Hematopoietic multipotent progenitor cell treated with erythropoietin and hydrocortisone succinate and interleukin-3 and kit ligand, for 6 days (in vitro differentiated cells): ENCODE measurements around the gene IDH3B.
"Not testable (repeated sequence)": the region's sequence is repeated elsewhere in the genome, so short reads cannot be mapped to it uniquely, and the experiment has no call there.

Source experiments
- DNase-seq: peaks from one replicate; pipeline ENCODE4 v3.0.0-alpha.2; 2015

Gene IDH3B

DNA sequence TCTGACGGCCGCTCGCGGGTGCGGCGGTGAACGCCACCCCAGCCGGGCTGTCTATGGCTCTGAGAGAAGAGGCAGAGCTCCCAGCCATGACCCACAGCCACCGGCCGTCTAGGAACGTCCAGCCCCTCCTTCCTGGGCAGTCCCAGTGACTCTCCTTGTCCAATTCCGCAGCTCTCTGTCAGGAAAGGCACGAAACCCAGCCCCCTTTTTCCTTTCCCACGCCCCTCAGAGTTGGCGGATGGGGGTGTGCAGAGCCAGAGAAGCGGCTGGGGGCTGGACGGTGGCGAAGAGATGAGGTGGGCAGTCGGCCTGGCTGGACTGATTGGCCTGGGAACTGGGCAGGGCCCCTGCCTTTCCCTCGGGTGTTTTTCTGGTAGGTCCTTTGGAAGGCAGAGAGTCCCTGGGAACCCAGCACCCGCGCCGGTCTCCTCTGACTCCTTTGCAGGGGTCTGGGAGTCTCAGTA, 30.0 kb upstream of the IDH3B start:
- DNase-seq, result no peak

DNA sequence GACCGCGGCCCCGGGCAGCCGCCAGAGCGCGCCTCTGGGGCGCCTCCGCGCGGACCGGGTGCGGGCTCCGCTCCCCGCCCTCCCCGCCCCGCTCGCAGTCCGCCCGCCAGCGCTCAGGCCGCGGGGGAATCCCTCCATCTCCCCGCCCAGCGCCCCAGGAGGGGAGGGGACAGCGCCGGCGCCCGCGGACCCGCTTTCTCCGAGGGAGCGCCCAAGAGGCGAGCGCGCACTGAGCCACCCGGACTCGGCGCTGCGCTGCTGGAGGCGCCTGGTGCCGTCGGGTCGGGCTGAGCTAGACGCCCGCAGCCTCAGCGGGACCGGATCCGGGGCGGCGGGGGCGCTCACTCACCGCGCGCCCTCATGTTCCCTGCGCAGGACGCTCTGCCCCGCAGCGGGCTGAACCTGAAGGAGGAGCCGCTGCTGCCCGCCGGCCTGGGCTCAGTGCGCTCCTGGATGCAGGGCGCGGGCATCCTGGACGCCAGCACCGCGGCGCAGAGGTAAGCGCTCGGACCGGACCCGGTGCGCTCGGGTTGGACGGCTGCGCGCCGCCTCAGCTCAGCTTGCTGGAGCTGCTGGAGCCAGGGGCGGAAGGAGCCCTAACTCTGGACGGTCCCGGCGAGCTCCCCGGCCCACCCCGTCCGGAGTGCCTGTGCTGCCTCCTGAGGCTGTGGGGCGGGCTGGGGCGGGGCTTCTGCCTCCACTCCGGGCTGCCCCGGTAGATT, 29.4 kb upstream of the IDH3B start:
- no peak for DNase-seq

DNA sequence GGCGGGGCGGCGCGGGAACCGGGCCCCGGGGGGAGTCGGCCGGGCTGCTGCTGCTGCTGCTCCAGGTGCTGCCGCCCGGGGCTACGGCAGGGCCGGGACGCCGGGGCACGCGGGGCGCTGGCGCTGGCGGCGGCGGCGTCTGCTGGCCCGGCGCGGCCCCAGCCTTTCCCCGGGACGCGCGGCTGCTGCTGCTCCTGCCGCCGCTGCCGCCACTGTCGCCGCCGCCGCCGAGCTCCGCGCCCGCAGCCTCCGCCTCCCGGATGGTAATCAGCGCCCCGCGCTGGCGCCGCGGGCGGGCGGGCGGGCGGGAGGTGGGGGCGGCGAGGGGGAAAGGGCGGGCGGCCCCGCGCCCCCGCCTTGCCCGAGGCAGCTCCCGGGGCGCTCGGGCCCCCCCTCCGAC, 28.9 kb upstream of the IDH3B start:
- DNase-seq, result no peak

DNA sequence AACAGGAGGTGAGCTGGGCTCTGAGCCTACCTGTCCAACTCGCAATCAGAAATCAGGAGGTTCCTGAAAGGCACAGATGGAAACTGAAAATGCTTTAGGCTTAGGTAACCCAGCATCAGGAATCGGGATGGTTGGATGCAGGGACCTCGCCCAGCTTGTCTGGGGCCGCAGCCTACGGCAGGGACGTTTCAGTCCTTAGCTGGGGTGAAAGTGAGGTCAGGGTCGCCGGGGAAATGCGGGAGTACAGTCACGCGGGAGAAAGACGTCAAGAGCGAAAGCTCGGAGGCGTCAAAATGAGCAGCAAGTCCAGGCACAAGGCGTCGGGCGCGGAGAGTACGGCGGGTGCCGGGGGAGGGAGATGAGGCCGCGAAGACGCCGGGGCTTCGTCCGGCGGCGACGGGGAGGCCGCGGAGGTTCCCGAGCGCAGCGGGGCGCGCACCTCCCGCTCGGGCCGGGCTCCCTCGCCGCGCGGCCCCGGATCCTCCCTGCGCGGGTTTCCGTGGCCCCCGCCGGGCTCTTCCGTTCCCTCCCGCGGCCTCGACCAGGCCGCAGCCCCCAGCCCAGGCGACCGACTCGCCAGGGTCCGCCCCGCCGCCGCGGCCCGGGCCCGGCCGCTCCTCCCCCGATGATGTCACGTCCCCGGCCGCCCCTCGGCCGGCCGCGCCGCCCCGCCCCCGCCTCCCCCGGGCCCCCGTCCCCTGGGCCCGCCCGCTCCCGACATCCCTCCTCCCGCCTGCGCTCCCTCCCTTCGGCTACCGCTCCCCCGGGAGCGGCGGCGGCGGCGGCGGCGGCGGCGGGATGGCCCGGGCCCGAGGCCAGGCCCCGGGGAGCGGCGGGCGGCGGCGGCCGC, 28.2 kb upstream of the IDH3B start, which contains the start of gene EBF4:
EBF4 (plus strand) TSS at position 745 of the 850 bp plus-strand sequence. CDS start 866 bp downstream, outside the sequence.
- no peak for DNase-seq

DNA sequence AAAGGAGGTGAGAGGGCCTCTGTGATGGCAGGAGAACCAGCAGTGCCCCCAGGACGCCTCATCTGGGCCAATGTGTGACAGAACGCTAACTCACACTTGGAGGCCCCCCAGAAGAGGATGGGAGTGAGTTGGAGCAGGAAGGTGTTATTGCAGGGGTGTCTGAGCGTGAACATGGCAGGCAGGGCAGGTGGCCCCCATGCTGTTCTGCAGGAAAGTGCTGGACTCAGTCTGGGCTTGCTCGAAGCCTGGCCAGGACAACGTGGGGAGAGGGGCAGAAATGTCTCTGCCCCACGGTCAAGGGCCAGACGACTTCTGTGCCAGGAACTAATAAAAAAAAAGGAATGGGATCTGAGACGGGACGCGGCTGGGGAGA, 27.6 kb upstream of the IDH3B start:
- no peak for DNase-seq

DNA sequence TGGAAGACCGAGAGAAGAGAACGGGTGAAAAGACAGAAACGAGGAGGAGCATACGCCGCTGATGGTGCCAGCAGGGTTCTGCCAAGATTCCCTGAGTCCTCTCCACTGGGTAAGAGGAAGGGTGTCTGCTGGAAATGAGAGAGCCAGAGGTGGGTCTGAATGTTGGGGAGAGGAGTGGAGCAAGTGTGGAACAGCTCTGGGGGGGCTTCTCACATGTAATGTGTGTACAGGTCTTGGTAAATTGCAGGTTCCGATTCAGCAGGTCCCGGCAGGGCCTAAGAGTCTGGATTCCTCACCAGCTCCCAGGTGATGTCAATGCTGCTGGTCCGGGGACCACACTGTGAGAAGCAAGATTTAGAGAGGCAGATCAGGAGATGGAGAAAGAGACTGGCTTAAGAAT, 27.1 kb upstream of the IDH3B start:
- no peak for DNase-seq

DNA sequence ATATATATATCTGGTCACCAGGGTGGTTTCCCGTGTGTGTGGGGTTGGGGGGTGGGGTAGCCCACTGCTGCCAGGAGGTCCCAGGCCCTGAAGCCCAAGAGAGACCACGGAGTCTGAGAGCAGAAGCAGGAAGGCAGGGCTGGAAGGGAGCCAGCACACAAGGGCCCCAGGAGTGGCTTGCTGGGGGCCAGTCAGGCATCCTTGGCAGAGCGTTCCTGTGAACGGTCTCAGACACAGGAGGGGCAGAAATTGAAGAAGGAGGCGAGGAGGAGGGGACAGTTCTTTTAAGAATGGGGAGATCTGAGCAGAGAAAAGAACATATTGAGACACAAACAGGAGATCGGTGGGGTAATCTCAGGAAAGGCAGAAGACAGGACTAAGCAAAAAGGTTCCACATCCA, 26.7 kb upstream of the IDH3B start:
- DNase-seq, result no peak

DNA sequence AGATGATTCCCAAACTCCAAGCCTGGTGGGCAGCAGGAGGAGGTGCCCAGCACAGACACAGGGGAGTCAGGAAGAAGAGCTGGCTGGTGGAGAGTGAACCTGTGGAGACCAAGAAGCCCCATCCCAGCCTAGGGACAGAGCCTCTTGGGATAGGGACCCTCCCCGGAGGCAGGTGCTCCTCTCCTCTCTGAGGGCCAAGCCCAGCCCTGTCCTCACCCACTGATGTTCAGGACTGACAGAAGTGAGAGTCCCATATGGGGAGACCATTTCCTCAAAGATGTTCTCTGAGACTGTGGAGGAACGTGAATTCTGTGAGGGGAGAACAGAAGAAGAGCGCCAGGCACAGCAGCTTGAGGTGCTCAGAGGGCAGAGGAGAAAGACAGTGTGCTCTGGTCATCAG, 26.2 kb upstream of the IDH3B start:
- DNase-seq, result no peak

DNA sequence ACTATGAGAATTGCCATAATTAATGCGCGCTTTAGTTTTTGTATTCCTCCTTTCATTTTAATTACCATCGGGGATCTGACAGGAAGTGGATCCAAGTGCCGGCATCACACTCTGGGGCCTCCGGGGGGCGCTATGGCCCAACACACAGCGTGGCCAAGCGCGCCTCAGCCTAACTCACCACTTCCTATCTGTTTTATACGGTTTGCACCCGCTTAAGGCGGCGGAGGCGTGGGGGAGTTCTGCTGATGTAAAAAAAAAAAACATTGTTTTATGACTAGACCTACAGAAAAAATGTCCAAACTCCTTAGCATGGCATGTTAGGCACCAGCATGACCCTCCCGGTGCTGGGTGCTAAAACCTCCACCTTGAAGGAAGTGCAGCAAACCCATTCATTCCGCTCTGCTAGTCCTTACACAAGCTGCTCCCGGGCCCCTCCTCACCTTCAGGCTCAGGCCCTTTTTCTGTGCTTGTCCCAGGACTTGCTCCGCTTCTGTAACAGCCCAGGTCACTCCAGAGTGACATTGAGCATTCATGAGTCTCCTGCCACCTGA, 24.1 kb upstream of the IDH3B start:
- peak; percentile 91 for DNase-seq

DNA sequence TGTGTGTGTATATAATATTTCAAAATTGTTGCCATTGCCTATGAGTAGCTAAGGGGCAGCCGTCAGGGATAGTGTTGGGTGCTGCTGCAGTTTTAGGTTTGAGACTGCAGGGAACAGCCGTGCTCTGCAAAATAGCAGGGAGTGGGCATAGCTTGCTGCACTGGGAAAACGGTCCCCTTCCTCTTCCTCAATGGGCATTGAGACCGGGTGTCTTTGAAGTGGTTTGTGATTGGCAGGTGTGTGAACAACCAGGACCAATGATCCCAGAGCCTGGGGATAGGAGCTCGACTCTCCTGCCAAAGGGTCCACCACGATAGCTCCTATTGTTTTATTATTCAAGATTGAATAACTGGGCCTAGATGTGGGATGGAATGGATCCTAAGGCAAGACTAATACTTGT, 23.5 kb upstream of the IDH3B start:
- DNase-seq, result no peak

DNA sequence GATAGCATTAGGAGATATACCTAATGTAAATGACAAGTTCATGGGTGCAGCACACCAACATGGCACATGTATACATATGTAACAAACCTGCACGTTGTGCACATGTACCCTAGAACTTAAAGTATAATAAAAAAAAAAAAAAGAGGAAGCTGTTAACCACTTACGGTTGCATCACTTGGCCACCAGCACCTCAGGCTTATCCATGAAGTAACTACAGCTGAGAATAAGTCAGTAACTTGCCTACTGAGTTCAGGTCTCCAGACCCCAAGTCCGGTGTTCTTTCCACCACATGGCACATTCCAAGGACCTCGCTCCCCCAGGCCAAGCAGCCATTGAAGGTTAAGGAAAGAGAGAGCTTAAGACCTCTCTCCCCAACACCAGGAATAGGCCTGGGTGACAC, 20.8 kb upstream of the IDH3B start:
- peak; percentile 68 for DNase-seq

DNA sequence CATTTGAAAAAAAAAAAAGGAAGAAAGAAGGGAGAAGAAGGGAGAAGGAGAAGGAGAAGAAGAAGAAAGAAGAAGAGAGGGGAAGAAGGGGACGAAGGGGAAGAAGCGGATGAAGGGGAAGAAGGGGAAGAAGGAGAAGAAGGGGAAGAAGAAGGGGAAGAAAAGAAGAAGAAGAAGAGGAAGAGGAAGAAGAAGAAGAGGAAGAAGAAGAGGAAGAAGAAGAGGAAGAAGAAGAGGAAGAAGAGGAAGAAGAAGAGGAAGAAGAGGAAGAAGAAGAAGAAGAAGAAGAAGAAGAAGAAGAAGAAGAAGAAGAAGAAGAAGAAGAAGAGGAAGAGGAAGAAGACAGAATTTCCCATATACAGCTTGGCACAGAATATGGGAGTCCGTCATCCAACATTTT, 18.0 kb upstream of the IDH3B start:
- not testable (repeated sequence) for DNase-seq

DNA sequence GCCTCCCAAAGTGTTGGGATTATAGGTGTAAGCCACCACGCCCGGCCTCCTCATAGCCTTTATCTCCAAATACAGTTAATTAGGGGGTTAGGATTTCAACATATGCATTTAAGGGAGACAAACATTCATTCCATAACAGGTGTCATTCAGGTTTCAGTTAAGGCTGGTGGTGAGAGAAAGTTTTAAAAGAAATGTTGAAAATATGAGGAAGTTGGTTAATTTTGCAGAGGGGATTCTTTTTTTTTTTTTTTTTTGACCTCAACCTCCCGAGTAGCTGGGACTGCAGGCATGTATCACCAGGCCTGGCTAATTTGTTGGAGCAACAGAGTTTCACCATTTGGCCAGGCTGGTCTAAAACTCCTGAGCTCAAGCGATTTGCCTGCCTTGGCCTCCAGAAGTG, 16.0 kb upstream of the IDH3B start:
- no peak for DNase-seq

DNA sequence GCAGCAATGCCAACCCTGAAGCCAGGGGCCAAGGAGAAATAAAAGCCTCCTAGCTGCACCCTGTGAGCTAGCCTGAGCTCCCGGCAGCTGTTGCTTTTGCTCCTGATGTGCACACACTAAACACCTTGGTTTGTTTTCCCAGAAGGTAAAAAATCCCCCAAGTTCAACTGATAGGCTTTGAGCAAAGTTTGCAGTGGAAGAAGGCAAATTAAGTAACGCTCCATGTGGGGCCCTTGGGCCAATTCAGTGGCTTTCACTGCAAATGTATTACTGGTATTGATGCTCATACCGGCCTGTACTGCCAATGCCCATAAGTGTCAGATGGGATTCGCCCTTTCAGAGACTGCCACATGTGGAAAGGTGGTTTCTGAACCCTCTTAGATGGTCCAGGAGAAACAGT, 9.4 kb upstream of the IDH3B start:
- no peak for DNase-seq

DNA sequence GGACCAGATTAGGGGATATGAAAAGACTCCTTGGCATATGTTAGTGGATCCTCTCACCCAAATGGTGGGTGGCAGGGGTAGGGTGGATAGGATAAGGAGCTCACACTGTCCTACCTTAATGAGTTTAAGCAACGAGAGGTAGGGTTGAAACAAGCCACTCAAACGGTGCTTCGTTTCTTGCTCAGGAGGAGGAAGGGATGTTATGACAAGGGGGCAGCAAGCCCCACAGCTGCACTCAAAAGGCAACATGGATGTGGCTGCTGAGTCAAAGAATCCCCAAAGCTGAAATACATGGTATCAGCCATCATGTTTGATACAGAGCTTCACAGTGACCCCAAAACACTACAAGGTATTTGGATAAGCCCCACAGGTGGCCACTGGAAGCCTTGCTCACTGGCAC, 8.4 kb upstream of the IDH3B start:
- no peak for DNase-seq

DNA sequence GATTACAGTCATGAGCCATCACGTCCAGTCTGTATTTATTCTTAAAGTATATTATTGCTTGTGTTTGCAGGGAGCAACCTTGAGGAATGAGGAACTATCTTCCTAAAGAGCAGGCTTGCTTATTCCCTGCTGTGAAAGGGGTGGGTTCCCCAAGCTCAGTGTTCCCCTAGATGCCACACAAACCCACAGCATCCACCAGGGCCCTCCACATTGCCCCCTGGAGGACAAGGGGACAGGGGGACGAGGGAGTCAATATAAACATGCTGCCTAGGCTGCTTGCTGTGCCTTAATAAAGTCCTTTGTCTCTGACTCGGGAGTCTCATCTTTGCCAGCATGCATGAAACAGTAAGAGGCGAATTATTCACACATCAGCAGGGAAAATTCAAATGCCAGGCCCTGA, 8.0 kb upstream of the IDH3B start:
- peak; percentile 61 for DNase-seq

DNA sequence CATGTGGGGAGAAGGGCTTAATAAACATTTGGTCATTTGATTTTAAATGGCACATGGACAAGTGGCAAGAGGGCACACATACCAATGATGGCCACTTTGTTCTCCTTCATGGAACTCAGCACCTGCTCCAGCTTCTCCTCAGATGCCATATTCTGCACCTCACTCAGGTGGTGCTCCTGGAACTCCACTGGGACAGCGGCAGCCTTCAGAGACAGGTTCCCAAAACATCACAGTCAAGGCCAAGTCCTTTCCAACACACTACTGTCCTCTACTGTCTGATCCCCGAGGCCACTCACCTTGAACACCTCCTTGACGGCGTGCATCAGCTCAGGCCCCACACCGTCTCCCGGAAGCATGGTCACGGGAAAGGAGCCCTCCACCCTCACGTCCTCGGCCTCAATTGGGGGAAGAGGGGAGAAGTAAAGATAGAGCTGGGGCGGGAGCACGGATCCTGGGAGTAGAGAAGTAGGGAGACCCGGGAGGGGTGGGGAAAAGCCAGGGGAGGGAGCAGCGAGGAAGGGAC, 591 bp downstream of the IDH3B start:
- no peak for DNase-seq

DNA sequence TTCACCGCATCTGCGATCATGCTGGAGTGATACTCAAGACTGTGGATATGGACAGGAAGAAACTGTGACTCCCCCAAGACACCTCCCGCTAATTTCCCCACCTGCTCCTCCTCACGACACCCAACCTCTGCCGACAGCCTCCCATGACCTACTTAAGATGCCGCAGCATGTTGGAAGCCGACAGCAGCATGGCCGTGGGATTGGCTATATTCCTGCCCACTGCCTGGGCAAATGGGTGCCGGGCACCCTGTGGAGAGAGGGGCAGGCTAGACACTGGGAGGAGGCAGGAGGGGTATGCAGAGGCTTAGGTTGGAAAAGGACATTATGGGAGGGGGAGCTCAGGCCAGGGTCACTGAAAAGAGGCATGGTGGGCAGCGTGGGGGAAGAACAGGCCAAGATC, 4.5 kb downstream of the IDH3B start:
- DNase-seq, result no peak

DNA sequence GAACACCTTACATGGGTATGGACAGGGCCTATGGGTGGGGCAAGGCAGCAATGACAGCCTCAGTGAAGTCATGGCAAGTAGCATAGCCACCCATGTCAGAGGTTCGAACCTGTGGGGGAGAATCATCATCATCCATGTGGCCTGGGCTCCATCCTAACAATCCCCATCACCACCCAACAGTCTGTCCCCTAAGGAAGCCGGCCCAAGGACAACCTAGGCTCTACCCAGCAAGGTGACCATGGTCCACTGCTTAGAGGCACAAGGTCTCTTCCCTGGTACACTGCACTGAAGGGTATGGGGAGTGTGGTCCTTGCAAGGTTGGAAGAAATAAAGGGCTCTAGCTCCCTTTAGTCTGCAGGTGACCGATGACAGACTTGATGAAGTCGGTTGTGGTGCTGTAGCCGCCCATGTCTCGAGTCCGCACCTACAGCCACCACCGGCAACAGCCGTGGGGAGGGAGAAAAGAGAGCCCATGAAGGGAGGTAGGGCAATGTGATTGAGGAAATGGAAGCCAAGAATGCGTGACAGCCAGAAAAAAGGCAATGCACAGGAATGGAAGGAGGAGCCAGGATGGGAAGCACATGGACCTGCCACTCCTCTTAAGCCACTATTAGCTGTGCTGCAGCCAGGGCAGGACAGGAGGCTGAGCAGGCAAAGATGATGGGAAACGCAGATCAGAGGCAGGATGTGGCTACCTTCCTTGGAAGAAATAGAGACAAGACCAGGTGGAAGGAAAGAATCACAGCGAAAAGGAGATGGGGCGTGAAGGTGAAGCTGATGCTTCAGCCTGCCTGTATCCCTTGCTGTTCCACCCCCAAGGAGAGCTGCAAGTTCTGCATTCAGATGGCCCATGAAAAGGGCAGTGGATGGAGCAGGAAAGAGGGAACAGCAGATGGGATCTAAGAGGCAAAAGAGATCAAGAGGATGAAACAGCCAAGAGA, 5.3 kb downstream of the IDH3B start:
- peak; percentile 41 for DNase-seq

DNA sequence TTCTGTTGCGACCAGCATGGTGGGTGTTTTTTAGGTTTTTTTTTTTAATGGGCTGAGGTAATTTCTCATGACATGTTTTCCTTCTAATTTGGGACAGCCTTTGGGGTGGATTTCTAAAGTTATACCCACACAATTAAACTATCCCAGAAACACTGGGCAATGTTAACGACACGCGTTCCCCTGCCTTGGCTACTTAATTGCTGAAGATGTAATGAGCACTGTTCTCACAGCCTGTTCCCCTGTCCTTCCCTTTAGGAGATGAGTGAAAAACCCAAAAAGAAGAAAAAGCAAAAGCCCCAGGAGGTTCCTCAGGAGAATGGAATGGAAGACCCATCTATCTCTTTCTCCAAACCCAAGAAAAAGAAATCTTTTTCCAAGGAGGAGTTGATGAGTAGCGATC, 6.3 kb downstream of the IDH3B start:
- DNase-seq, result no peak

DNA sequence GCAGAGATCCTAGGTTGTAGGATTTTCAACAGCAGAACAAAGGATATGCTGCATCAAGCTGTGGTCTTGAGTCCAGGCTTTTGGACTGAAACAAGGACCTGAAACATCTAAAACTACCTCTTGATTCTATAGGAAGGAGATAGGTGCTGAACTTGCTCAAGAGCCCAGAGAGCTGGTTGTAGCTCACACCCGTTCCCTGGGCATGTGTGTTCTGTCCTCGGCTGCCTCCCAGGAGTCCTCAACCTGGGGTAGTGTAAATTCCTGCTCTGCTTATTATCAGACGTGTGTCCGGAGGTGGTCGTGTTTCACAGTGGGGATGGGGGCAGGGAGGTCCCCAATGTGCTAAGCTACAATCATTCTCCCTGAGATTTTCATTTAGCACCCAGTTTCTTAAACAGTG, 6.8 kb downstream of the IDH3B start:
- no peak for DNase-seq

DNA sequence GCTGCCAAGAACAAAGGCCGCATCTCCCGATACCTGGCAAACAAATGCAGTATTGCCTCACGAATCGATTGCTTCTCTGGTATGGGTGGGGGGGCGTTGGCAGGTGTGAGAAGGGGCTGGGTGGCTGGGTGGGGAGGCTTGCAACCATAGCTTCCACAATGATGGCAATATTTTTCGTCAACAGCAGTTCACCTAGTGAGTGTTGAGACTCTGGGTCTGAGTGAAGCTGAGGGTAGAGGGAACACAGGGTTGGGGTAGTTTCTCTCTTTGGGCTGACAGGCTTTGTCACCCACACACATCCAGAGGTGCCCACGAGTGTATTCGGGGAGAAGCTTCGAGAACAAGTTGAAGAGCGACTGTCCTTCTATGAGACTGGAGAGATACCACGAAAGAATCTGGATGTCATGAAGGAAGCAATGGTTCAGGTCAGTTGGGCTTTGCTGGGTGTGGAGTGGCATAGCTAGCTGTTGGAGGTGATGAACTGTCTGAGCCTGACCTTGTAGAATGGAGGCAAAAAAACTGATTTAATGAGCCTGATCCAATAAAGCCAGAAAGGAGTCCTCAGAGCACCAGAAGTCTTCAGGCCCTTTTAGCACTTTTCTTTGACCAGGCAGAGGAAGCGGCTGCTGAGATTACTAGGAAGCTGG, 7.4 kb downstream of the IDH3B start:
- no peak for DNase-seq
